Body of pancreas (tissue), 4 donors: ENCODE measurements around the gene TNK1. TPM values are rescaled to one million over a fixed set of nuclear protein-coding genes. Genes with fewer than 3 reads are reported as not detected.

Experiments
- ATAC-seq: fragments of 150-250 bp; one replicate; pipeline ENCODE4 v1.9.1; 2016
- DNase-seq, 4 donors: peaks; one replicate each; pipeline ENCODE4 v3.0.0-alpha.2; 2019
- H3K27ac ChIP-seq, 4 donors: fragments of 200-600 bp; sonication (generic); 1 replicate in 3 of 4; 2 replicates in 1 of 4; pipeline versions ENCODE4 v1.5.1 to v1.6.1; 2016 to 2019; ENCODE audit warnings: mild to moderate bottlenecking in 1 of 4, mixed read lengths in 1 of 4, moderate library complexity in 1 of 4
- H3K27me3 ChIP-seq, 2 donors: fragments of 200-600 bp; sonication (generic); one replicate each; pipeline ENCODE4 v1.6.0; 2016; ENCODE audit warnings: mild to moderate bottlenecking in 1 of 2
- H3K36me3 ChIP-seq, 2 donors: fragments of 200-600 bp; sonication (generic); replicated peaks in 1 of 2; 2 replicates each; pipeline ENCODE4 v1.5.1; 2016; ENCODE audit warnings: low read depth in 2 of 2; ENCODE audit not compliant: insufficient read depth in 1 of 2
- H3K4me1 ChIP-seq: fragments of 200-600 bp; sonication (generic); one replicate; pipeline ENCODE4 v1.6.0; 2016
- H3K4me3 ChIP-seq, 2 donors: fragments of 200-600 bp; sonication (generic); 1 replicate in 1 of 2; 2 replicates in 1 of 2; pipeline ENCODE4 v1.5.1; 2016 to 2019
- H3K9me3 ChIP-seq, 3 donors: fragments of 200-600 bp; sonication (generic); 1 replicate in 2 of 3; 2 replicates in 1 of 3; pipeline ENCODE4 v1.5.1; 2016
- CTCF ChIP-seq, 7 experiments: fragments of 450-650 bp in 4 of 7; fragments of 200-600 bp in 3 of 7; sonication (generic) in 3 of 7; IDR thresholded peaks; one replicate each; pipeline ENCODE4 v1.5.1; 2016 to 2019; ENCODE audit warnings: antibody characterized with exemption in 7 of 7
- POLR2A ChIP-seq, 3 donors: fragments of 450-650 bp; IDR thresholded peaks; one replicate each; pipeline ENCODE4 v1.6.1; 2016; ENCODE audit warnings: antibody characterized with exemption in 3 of 3, mild to moderate bottlenecking in 2 of 3
- WGBS, 2 donors: methylation state at CpG; one replicate each; pipeline ENCODE4 v1.1.5; 2017; 5-methylcytosine and 5-hydroxymethylcytosine counted together
- intact Hi-C: fragments of 100-400 bp; cut with DNase I; formaldehyde crosslinking; loops from one replicate; pipeline ENCODE4 v1.15.1; 2023
- total RNA-seq, 2 donors: library from RNA; depleted of rRNA; stranded (reverse); fragments of >200 nt; gene quantifications; one replicate each; pipeline ENCODE4 v1.1.0, GENCODE V29; 2016

TNK1 gene
- total RNA-seq, 2 donors from 2014 or later = 12.7 to 15.8 TPM

GRCh38 chr17:7382901-7383300 lies 2.0 kb downstream of the TNK1 start:
- intact Hi-C loops = no loop called here
- 94 to 97% methylated on average over 8 to 10 of the region's 10 CpGs for WGBS, 2 donors
- Histone ChIP-seq H3K4me3 (no peak overlapping the region), H3K27me3 (no peaks in the 10 kb centered on the region), H3K4me1 (peaks cover 24% of the 10 kb centered on the region), H3K27ac (no peak overlapping the region), H3K36me3 (no peaks in the 10 kb centered on the region), H3K9me3 (no peaks in the 10 kb centered on the region)
- ATAC-seq (no peak), DNase-seq (no peak)
- TF ChIP-seq CTCF (IDR thresholded peaks at IDR 0.05) (no peak), POLR2A (IDR thresholded peaks at IDR 0.05) (no peak)

- Histone ChIP-seq H3K4me1 (peaks cover 24% of the 10 kb centered on the region), H3K27ac (no peak overlapping the region), H3K4me3 (no peak overlapping the region), H3K36me3 (no peaks in the 10 kb centered on the region), H3K27me3 (no peaks in the 10 kb centered on the region), H3K9me3 (no peaks in the 10 kb centered on the region)
- intact Hi-C loops = no loop called here
- TF ChIP-seq POLR2A (IDR thresholded peaks at IDR 0.05) (no peak), CTCF (IDR thresholded peaks at IDR 0.05) (no peak)
- WGBS, 2 donors = 92 to 98% methylated on average over 8 to 10 of the region's 11 CpGs
- DNase-seq (no peak), ATAC-seq (no peak)
Measured at GRCh38 chr17:7383371-7383741, 2.5 kb downstream of the TNK1 start.

GRCh38 chr17:7383742-7384488 lies 3.0 kb downstream of the TNK1 start:
- no peak for TF ChIP-seq POLR2A (IDR thresholded peaks at IDR 0.05)
- intact Hi-C loops = no loop called here
- no peak overlapping the region for H3K4me3 ChIP-seq
- H3K36me3 ChIP-seq = peaks cover 0 to under 1% of the 10 kb centered on the region in 2 donors
- WGBS, 2 donors = 48 to 87% methylated on average over 22 to 61 of the region's 65 CpGs
- no peaks in the 10 kb centered on the region for H3K9me3 ChIP-seq
- H3K27ac ChIP-seq = no peak overlapping the region
- ATAC-seq (no peak), DNase-seq (no peak)
- H3K4me1 ChIP-seq = peaks cover 24% of the 10 kb centered on the region
- no peaks in the 10 kb centered on the region for H3K27me3 ChIP-seq

GRCh38 chr17:7384489-7385081 lies 3.7 kb downstream of the TNK1 start:
- H3K4me1 ChIP-seq = peaks cover 24% of the 10 kb centered on the region
- peaks cover 0 to 6% of the 10 kb centered on the region in 2 donors for H3K36me3 ChIP-seq
- TF ChIP-seq POLR2A (IDR thresholded peaks at IDR 0.05) (no peak), CTCF (IDR thresholded peaks at IDR 0.05) (no peak)
- ATAC-seq (no peak), DNase-seq (no peak)
- H3K27ac ChIP-seq = no peak overlapping the region
- no peak overlapping the region for H3K4me3 ChIP-seq
- H3K9me3 ChIP-seq = no peaks in the 10 kb centered on the region
- WGBS, 2 donors = 88 to 90% methylated on average over 14 to 23 of the region's 23 CpGs
- H3K27me3 ChIP-seq = no peaks in the 10 kb centered on the region
- intact Hi-C loops = no loop called here

GRCh38 chr17:7388856-7389255 lies 8.0 kb downstream of the TNK1 start:
- Histone ChIP-seq H3K4me1 (peaks cover 8% of the 10 kb centered on the region), H3K4me3 (no peak overlapping the region), H3K36me3 (peaks cover 0 to 6% of the 10 kb centered on the region in 2 donors), H3K27ac (no peak overlapping the region), H3K9me3 (no peaks in the 10 kb centered on the region), H3K27me3 (no peaks in the 10 kb centered on the region)
- no peak for ATAC-seq
- intact Hi-C loops = no loop called here
- no peak for DNase-seq
- WGBS, 2 donors = 89 to 96% methylated on average over 9 to 10 of the region's 10 CpGs
- no peak for TF ChIP-seq CTCF (IDR thresholded peaks at IDR 0.05)
